IMR-90 (cell line): ENCODE results near the gene GABRB2.

Experiments used
- BHLHE40 ChIP-seq: fragments of 150-350 bp; IDR thresholded peaks from 2 replicates; pipeline ENCODE4 v1.6.1; 2016; ENCODE audit warnings: mild to moderate bottlenecking, low read depth, low read length
- CTCF ChIP-seq: conservative IDR thresholded peaks from 2 replicates; pipeline ENCODE4 v1.5.1; 2012; ENCODE audit warnings: mild to moderate bottlenecking, low read depth, low read length, improper control_type of control experiment
- FOS ChIP-seq: fragments of 150-350 bp; IDR thresholded peaks from 2 replicates; pipeline ENCODE4 v1.6.1; 2016; ENCODE audit warnings: low read depth, low read length
- MXI1 ChIP-seq: IDR thresholded peaks from 2 replicates; pipeline ENCODE4 v1.6.1; 2012; ENCODE audit warnings: low read depth, mild to moderate bottlenecking, low read length, moderate library complexity, borderline replicate concordance
- POLR2A ChIP-seq: IDR thresholded peaks from 2 replicates; pipeline ENCODE4 v1.6.1; 2012; ENCODE audit warnings: mild to moderate bottlenecking, low read depth, low read length
- RCOR1 ChIP-seq: IDR thresholded peaks from 2 replicates; pipeline ENCODE4 v1.6.1; 2012; ENCODE audit warnings: mild to moderate bottlenecking, low read length, improper control_type of control experiment; ENCODE audit not compliant: insufficient replicate concordance

DNA sequence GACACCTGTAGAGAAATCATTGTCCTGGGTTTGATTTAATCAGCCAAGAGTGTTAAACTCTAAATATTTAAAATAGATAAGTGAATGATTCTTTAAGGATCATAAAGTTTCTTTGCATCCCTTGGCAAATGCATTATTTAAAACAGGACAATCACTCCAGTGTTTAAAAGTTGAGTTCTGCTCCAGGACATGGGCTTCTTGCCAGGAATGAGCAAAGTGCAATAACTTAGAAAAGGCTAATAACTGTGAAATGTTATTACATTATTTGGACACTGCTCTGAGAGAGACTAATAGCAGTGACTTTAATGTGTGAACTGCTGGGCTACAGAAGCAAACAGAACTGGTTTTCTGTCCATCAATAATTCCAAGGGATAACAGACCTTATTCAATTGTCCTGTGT, 283.3 kb downstream of the GABRB2 start:
- TF ChIP-seq CTCF (no peak), POLR2A (no peak), BHLHE40 (no peak), MXI1 (no peak), RCOR1 (no peak), FOS (no peak)
